ENCODE data around the gene TSTD2. TPM values are rescaled to one million over a fixed set of nuclear protein-coding genes. Genes with fewer than 3 reads are reported as not detected.
"Not testable (repeated sequence)": the region's sequence is repeated elsewhere in the genome, so short reads cannot be mapped to it uniquely, and the experiment has no call there.

The TSTD2 gene
- total RNA-seq, 3 donors from 2014 or later = 18.8 to 28.2 (median 26.6) TPM

DNA sequence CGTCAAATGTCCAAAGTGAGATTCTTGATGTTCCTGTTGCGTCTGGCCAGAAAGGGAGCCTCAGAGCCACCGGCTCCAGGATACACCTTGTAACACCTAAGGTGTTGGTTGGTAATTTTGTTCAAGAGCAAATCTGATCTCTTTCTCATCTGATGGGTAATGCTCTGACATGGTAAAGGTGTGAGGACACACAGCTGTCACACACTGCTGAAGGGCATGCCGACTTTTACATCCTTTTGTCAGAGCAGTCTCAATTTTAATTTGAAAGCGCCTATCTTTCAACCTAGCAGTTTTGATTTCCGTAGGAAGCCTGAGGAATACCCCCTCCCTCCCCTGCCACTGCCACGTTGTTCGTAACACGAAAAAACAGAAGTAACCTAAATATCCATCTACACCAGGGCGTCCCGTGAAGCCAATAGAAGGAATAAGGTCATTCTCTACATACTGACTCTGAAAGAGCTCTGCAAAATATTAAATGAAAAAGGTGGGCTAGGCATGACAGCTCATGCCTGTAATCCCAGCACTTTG lies 57.4 kb downstream of the TSTD2 start:
- Histone ChIP-seq H3K4me3 (no peak overlapping the region), H3K9me3 (no peaks in the 10 kb centered on the region), H3K36me3 (ENCODE audit: low read depth) (no peaks in the 10 kb centered on the region), H3K4me1 (ENCODE audit: low read depth) (no peaks in the 10 kb centered on the region)
- intact Hi-C loops (cut with DNase I, micrococcal nuclease) = no loop called here
- ATAC-seq (no peak), DNase-seq (no peak)
- TF ChIP-seq CTCF (IDR thresholded peaks at IDR 0.05) = no peak

- H3K9me3 ChIP-seq; H3K4me3 ChIP-seq; DNase-seq; ATAC-seq; intact Hi-C loops (cut with DNase I, micrococcal nuclease); H3K36me3 ChIP-seq (ENCODE audit: low read depth); H3K4me1 ChIP-seq (ENCODE audit: low read depth): not testable (repeated sequence)
Observed at GRCh38 chr9:97574921-97575672, 58.1 kb downstream of the TSTD2 start.

- H3K9me3 ChIP-seq; H3K4me3 ChIP-seq; H3K36me3 ChIP-seq (ENCODE audit: low read depth); H3K4me1 ChIP-seq (ENCODE audit: low read depth); ATAC-seq; intact Hi-C loops (cut with DNase I, micrococcal nuclease); DNase-seq: not testable (repeated sequence)
Observed at GRCh38 chr9:97574101-97574571, 59.0 kb downstream of the TSTD2 start.

DNA sequence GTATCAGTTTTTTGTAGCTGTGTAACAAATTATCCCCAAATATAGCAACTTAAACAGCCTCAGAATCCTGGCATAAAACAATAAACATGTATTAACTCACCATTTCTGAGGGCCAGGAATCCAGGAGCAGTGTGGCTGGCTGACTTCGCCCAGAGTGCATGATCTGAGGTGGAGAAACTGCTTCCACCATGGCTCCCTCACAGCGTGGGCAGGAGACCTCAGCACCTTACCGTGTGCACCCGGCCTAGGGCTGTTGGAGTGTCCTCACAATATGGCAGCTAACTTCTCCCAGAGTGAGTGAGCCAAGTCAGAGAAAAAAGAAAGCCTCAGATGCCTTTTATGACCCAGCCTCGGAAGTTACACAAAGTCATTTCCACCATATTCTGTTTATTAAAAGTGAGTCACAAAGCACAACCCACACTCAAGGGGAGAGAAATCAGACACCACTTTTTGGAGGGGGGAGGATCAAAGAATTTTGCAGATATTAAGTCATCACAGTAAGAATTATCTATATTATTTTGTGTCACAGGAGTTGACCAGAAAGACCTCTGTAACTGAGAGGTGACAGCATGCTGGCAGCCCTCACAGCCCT lies 59.6 kb downstream of the TSTD2 start:
- DNase-seq (no peak), ATAC-seq (no peak)
- no peaks in the 10 kb centered on the region for H3K4me1 ChIP-seq (ENCODE audit: low read depth)
- H3K9me3 ChIP-seq = no peaks in the 10 kb centered on the region
- H3K36me3 ChIP-seq (ENCODE audit: low read depth) = no peaks in the 10 kb centered on the region
- no peak overlapping the region for H3K4me3 ChIP-seq
- TF ChIP-seq CTCF (IDR thresholded peaks at IDR 0.05) = no peak
- intact Hi-C loops (cut with DNase I, micrococcal nuclease) = no loop called here

- H3K4me3 ChIP-seq = no peak overlapping the region
- intact Hi-C loops (cut with DNase I, micrococcal nuclease) = no loop called here
- H3K4me1 ChIP-seq (ENCODE audit: low read depth) = no peaks in the 10 kb centered on the region
- no peaks in the 10 kb centered on the region for H3K9me3 ChIP-seq
- ATAC-seq (no peak), DNase-seq (no peak)
- no peaks in the 10 kb centered on the region for H3K36me3 ChIP-seq (ENCODE audit: low read depth)
- TF ChIP-seq CTCF (IDR thresholded peaks at IDR 0.05) = no peak
Observed at GRCh38 chr9:97572892-97573365, 60.2 kb downstream of the TSTD2 start.

DNA sequence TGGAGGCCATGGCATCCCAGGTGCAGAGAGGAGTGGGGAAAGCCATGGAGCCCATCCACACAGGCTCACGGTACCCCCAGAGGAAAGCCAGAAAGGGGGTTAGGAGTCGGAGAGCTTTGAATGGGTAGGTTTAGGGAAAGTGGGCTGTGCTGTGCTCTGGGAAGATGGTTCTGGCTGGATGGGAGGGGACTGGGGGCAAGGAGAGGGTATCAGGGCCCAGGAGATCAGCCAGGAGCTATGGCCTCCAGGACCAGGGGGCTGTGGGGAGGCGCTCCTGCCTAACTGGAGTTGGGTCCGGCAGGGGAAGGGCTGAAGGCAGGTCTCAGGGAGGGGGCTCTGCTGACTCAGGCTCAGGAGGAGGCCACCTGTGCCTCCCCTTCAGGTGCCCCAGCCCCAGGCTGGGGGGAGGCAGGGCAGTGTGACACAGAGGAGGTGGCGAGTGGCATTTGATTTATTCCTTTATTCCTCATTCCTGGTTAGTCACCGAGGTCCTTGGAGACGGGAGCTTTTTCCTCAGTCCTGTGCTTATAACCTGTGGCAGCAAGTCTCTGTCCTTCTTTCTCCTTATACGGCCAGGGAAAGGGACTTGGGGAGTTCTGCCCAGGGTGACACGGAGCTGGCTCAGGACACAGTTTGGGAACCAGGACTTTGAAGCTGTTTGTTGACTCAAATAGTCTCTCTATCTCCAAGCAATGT lies 60.8 kb downstream of the TSTD2 start:
- no peak for DNase-seq
- Histone ChIP-seq H3K4me3 (no peak overlapping the region), H3K9me3 (no peaks in the 10 kb centered on the region), H3K36me3 (ENCODE audit: low read depth) (no peaks in the 10 kb centered on the region), H3K4me1 (ENCODE audit: low read depth) (no peaks in the 10 kb centered on the region)
- intact Hi-C loops (cut with DNase I, micrococcal nuclease) = no loop called here
- TF ChIP-seq CTCF (IDR thresholded peaks at IDR 0.05) = no peak
- ATAC-seq = no peak

All from mucosa of descending colon (tissue), 3 donors.